GM21360 (cell line): ENCODE measurements around the gene OR52I2.
A peak's percentile ranks its signal among the peaks of the same experiment; 100 is the strongest.

ENCODE experiments used
- ATAC-seq: cut with Tn5 transposase; IDR thresholded peaks from one replicate; pipeline ENCODE4 v1.9.1; 2021; ENCODE audit warnings: mild to moderate bottlenecking, moderate library complexity; ENCODE audit not compliant: unreplicated experiment

Gene OR52I2

GRCh38 chr11:4607781-4608666 is 26.5 kb downstream of the OR52I2 start, which contains the start of gene TRIM68:
Gene TRIM68 (minus strand): TSS chr11:4608231. CDS start chr11:4605504, 2,727 bp downstream.
- peak; percentile 100 for ATAC-seq

GRCh38 chr11:4610258-4610935 is 28.9 kb downstream of the OR52I2 start:
- no peak for ATAC-seq

GRCh38 chr11:4611986-4612385 is 30.4 kb downstream of the OR52I2 start:
- no peak for ATAC-seq

GRCh38 chr11:4615856-4616444 is 34.4 kb downstream of the OR52I2 start:
- no peak for ATAC-seq

- no peak for ATAC-seq
Measured at GRCh38 chr11:4619514-4619913, 38.0 kb downstream of the OR52I2 start.

GRCh38 chr11:4626207-4627099 is 44.9 kb downstream of the OR52I2 start:
- ATAC-seq: no peak

GRCh38 chr11:4636136-4636535 is 54.6 kb downstream of the OR52I2 start:
- ATAC-seq: no peak

GRCh38 chr11:4636962-4637661 is 55.6 kb downstream of the OR52I2 start, which contains the start of gene OR51D1:
Gene OR51D1 (plus strand): TSS chr11:4637477. CDS start chr11:4639791, 2,314 bp downstream.
- ATAC-seq: peak; percentile 88

- ATAC-seq: no peak
Measured at GRCh38 chr11:4637662-4638047, 56.1 kb downstream of the OR52I2 start.

GRCh38 chr11:4639931-4640330 is 58.4 kb downstream of the OR52I2 start:
- no peak for ATAC-seq

GRCh38 chr11:4641501-4641900 is 60.0 kb downstream of the OR52I2 start:
- no peak for ATAC-seq

GRCh38 chr11:4642043-4642442 is 60.5 kb downstream of the OR52I2 start:
- ATAC-seq: no peak
